A673 (cell line): ENCODE measurements around the gene CERS6.

ENCODE experiments used
- EZH2 ChIP-seq: fragments of 200-600 bp; sonication (generic); IDR thresholded peaks from 2 replicates; pipeline ENCODE4 v1.6.1; 2017; ENCODE audit warnings: borderline replicate concordance, low read depth, mild to moderate bottlenecking, mixed read lengths, antibody characterized with exemption, low read length; ENCODE audit not compliant: poor library complexity, severe bottlenecking
- TF ChIP-seq, protein P1 (sequence below): fragments of 300-800, 200-600 bp; sonication (generic); conservative IDR thresholded peaks from 2 replicates; pipeline ENCODE4 v1.5.1; 2017; ENCODE audit warnings: low read depth, mild to moderate bottlenecking, antibody characterized with exemption, low read length, moderate library complexity, mixed read lengths

DNA sequence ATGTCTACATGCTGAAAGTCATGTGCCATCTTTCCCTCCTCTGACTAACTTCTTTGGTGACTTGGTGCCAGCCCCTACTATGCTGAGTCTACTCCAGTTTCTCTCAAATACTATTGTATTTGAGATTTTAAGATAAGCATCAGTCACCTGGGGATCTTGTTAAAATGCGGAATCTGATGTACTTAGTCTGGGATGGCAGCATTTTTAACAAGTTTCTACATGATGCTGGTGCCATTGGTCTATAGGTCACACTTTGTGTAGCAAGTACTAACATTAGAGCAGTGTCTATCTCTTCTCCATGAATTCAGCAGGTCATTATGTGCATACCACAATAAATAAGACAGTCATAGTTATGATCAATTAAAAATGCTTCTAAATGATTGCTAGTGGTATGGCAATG is 106.9 kb downstream of the CERS6 start:
- TF ChIP-seq, protein P1, sequence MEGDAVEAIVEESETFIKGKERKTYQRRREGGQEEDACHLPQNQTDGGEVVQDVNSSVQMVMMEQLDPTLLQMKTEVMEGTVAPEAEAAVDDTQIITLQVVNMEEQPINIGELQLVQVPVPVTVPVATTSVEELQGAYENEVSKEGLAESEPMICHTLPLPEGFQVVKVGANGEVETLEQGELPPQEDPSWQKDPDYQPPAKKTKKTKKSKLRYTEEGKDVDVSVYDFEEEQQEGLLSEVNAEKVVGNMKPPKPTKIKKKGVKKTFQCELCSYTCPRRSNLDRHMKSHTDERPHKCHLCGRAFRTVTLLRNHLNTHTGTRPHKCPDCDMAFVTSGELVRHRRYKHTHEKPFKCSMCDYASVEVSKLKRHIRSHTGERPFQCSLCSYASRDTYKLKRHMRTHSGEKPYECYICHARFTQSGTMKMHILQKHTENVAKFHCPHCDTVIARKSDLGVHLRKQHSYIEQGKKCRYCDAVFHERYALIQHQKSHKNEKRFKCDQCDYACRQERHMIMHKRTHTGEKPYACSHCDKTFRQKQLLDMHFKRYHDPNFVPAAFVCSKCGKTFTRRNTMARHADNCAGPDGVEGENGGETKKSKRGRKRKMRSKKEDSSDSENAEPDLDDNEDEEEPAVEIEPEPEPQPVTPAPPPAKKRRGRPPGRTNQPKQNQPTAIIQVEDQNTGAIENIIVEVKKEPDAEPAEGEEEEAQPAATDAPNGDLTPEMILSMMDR, result no peak
- no peak for TF ChIP-seq EZH2
